GF-D8 (cell line): Measurements from ENCODE around the gene N4BP2.

Source experiments
- DNase-seq: peaks from one replicate; lab custom pipeline; 2025; lab: John Stamatoyannopoulos, UW

The N4BP2 gene

DNA sequence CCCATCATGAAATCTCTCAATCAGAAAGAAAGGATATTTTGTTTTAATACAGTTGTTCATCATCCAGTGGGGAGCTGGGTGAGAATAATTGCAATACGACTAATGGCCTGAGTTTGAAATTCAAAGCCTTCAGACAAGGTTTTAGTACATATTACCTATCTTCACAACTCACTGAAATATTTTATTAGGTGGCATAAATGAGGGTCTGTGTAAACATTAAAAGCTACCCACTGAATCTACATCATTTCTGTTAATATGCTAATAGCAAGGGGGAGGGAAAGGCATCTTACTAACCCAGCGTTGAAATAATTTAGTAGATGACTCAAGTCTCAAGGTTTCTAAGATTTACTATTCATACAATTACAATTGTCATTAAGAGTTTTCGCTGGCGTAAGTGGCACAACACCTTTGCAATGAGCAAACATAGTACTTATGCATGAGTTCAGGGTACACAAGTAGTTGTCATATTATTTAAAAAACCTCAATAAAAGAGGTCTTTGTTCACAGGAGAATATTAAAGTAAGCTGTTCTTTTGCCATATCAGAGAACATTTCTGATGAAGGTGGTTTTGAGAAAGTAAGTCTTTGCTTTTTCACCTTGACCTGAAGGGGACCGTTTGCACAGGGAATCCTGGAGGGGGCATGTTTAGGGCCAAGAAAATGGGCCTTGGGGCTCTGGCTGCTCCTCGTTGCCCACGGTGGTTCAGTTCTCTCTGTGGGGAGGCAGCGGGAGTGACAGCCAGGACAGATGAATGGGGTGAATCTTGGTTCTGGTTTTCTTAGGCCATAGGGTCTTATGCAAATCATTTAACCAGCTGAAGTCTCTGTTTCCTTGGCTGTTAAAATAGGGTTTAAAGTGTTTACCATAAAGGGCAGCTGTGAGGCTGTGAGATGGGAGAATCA is 135.7 kb downstream of the N4BP2 start:
- no peak for DNase-seq

DNA sequence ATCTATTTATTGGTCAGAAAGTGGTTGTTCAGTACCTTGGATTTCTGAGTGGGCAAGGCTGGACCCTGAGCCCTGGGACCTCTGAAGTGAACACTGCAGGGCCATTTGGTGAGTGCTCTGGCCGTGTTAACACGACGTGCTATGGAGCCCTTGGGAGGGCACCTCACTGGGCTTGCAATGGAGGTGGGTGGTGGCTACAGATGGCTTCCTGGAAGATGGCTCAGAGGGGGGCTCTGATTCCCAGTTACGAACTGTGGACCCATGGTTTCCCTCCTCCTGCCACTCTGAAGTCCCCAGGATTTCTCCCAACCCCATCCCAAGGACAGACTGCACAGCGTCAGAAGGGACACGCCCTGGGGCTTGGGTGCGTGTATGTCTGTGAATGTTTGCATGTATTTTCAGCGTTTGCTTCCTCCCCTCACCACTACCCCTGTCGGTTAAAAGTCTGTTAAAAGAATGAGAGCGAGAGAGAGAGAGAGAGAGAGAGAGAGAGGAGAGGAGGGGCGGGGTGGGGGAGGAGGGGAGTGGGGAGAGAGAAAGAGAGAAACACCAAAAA is 136.4 kb downstream of the N4BP2 start:
- DNase-seq: no peak

DNA sequence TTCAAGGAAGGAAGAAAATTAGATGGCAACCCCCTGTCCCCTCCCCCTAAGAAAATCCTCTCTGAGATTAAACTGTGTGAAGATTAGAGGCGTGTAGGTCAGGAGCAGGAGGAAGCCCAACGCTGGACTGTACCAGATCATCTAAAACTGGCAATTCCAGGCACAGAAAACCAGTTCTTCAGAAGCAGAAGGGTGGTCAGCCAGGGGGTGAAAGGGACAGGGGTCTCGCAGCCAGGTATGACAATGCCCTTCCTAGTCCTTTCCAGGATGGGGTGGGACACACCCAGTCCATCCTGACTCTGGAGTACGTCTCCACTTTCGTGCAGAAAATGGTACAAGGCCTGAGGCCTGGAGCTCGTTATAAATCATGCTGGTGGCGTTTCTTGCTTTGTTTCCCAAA is 136.9 kb downstream of the N4BP2 start:
- DNase-seq: no peak

DNA sequence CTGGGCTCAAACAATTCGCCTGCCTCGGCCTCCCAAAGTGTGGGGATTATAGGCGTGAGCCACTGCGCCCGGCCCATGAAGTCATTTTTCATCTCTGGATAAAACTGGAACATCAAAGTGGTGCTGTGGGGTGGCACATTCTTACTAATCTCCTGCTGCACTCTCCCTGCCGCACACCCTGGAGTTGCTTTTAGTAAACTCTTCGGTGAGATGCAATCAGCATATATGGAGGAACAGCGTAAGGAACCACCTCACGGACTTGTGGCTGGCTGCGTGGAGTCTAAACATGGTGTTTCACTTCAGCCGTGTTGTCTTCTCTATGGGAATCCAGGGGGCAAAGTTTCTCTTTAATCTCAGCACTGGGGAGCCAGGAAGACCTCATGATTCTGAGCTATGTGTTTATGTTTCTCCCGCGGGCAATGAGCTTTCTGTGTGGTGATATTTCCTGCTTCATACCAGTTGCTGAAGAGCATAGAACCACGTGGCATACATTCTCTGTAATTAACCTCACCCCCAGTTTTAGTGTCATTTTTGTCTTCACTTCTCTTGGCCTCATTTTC is 138.0 kb downstream of the N4BP2 start:
- no peak for DNase-seq

DNA sequence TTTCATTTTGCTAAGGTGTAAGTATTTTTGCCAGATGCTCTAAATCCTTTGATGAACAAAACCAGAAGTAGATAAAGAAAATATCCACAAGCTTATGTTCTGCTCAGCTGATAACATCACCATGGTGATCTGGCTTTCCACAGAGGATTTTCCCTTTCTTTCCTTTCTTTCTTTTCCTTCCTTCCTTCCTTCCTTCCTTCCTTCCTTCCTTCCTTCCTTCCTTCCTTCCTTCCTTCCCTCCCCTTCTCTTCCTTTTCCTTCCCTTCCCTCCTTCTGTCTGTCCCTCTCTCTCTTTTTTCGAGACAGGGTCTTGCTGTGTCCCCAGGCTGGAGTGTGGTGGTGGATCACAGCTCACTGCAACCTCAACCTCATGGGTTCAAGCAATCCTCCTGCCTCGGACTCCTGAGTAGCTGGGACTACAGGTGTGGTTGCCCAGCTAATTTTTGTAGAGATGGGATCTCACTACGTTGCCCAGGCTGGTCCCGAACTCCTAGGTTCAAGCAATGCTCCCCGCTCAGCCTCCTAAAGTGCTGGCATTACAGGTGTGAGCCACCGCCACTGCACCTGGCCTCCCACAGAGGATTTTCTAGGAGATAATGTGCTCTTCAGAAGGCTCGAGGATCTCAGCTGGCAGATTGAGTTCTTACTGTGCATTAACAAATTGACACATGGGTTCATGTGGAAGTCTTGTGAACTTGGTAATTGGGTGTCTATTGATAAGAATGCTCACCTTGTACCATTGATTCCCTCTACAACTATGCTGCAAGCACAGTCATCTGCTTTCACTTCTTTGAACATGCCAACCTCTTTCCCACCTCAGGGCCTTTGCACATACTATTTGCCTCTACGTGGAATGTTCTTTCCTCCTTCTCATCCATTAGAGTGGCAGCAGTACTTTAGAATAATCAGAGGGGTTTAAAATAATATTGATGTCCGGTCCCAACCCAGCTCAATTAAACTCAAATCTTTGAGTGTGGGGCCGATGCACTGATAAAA is 138.8 kb downstream of the N4BP2 start:
- DNase-seq: no peak

DNA sequence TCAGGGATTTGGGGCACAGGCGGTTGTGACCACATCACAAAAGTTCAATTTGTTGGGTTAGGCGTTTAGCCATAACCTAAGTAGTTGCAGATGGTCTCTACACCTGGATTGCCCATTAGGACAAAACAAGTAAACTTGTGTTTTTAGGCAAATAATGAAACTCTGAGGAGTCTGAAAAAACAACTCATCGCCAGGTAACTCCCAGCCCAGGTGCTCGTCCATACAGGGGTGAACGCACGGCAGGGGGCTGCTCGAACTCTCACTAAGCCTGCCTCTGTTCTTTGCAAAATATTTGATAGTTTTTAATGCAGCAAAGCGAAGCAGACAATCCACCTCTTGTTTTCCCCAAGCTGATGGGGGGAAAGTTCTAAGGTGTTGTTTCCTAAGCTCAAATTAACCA is 139.6 kb downstream of the N4BP2 start:
- no peak for DNase-seq

DNA sequence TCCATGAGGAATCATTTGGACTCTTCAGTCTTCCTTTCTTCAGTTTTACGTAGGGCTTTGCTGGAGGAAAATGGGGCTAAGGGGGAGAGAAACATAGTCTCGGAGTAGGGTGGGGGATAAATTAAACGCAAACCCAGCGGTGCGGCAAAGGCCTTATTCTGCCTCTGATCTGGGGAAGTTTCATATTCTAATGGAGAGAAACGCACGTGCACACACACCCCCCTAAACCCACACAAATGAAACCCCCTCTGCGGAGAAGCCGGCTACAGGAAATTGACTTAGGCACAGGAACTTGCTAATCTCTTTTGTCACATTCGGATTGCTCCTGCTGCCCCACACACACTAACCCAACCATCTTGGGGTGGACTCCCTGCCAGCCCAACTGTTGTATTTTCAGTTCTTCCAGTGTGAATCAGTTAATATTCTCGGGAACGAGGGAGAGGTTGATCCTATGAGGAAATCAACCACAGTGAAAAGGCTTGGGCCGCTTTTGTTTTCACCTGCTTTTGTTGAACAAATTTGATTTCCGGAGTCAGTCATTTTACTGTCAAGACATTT is 140.2 kb downstream of the N4BP2 start, which contains the start of gene RHOH:
Gene RHOH (plus strand): TSS at position 308 of the 558 bp plus-strand sequence. CDS start 46,356 bp downstream, outside the sequence.
- DNase-seq: peak; percentile 77

DNA sequence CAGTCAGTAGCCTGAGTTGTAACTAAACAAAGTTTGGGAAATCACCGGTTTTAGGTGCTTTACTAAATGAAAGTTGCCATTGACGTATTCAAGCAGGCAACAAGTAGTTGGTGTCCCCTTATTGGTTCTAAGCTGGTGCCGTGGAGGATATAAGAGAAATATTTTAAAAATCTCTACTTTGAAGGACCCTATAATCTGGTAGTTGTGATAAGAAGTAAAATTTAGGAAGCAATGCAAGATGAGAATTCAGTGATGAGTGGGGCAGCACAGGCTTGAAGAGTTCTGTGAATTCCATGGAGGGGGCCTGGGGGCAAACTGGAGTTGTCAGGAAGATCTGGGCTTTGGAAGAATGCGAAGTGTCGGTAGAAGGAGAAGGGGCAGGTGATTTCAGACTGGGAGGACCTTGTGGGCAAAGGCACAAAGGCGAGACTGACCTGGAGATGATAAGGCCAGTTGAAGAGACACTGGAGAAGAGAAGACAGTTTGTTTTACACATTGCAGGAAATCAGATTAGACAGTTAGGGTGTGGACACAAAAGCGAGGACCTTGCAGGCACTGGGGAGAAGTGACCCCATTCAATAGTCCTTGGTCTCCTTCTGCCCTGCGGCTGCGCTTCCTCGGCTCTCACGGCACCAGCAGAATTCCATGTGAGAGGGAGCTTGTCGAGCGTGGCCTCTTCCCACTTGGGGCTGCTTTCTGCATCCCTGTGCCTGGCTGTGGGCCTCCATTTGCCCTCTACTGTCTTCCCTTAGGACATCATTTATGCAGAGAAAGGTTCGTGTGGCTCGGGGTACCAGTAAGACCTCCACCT is 141.4 kb downstream of the N4BP2 start:
- no peak for DNase-seq

DNA sequence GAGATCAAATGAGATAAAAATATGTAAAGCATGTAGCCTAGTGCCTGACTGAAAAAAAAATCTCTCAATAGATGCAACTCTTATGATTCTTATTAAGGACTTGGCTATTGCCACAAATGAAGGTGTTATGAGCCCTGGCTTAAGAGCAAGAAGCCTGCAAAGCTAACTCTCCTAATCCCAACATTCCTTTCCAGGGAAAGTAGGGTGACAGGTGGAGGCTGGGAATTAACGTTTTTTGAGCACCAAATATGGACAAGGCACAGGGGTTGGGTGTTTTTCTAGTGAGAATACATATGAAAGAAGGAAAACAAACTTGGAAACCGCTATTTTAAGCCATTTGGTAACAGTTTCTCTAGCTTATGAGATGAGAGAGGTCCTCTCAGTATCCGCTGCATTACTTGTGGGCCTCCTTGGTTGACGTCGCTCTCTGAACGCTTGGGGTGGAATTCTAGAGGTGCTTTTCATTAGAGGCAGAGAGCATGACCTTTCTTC is 142.6 kb downstream of the N4BP2 start:
- peak; percentile 27 for DNase-seq

DNA sequence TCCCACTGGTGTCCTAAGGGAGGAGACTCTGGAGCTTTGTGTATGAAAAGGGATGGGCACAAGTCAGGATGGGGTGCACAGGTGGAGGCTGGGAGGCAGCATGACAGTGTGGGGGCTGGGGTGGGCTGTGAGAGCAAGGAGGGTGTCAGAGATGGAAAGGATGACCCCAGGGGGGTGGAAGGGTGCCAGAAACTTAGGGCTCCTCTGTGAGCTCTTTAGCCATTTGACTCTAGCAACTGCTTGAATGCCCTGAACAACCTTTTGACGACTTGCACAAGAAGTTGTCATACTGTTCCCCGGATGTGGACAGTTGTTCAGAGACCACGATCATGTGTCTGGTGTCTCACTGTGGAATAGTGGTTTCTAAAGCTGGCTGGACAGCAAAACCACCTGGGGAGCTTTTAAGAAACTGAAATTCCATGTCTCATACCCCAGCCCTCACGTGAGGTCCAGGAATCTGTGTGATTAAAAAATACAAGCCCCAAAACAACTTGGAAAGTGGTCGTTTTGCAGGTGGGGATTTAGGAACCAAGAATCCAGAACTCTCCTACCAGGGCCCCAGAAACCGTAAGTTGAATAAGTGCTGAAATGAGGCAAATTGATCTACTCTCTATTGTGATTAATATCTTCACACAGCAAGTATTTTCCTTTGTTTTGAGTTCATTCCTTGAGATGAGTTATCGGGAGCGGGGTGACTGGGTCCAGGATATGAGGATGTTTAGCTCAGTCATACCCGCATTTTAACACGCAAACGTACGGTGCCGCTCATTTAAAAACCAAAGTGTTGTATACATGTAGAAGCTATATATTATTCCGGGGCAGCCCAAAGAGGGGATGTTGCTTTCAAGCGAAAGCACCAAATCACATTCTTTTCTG is 143.6 kb downstream of the N4BP2 start:
- peak; percentile 94 for DNase-seq

DNA sequence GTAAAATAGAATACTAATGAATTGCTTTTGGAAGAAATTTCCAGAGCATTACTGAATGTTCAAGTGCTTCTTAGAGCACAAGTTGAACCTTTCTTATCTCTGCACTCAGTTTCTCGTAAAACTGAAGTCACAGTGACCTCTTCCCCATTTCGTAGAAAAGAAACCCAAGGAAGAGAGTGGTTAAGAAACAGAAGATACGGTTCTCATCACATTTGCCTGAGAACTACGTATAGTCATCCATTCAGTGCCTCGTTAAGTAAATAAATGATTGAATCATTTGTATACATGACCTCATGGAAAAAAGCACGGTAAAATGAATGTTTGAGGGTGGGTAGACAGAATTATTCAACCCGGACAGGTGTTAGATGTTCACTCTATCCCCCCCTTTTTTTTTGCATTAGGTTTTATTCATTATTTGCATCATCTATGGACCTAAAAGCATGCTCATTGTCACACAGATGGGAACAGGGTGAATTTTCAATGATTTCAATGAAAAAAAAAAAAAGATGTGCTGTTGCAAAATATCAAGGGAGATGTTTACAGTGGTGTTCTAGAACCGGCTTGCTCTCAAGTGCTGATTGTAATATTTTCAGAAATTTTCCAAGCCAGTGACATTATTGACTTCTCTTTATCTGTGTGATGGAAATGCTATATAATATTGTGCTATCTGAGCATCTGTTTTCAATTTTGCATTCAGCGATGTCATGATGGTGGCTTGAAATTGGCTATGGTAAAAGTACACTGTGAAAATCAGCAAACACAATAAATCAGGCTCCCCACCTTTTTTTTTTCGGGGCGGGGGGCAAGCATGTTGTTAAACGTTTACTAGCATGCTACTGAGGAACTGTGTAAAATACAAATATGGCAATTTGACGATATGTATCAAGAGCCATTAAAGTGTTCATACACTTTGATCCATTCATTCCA is 144.5 kb downstream of the N4BP2 start:
- peak; percentile 98 for DNase-seq

DNA sequence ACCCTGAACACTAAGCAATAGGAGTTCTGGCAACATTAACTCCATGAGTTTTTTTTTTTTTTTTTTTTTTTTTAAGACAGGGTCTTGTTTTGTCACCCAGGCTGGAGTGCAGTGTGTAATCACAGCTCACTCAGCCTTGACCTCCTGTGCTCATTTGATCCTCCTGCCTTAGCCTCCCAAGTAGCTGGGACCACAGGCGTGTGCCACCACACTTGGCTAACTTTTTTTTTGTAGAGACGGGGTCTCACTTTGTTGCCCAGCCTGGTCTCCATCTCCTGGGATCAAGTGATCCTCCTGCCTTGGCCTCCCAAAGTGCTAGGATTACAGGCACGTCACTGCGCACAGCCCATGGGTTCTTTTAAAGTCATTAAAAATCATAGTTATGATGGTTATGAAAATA is 145.2 kb downstream of the N4BP2 start:
- no peak for DNase-seq

DNA sequence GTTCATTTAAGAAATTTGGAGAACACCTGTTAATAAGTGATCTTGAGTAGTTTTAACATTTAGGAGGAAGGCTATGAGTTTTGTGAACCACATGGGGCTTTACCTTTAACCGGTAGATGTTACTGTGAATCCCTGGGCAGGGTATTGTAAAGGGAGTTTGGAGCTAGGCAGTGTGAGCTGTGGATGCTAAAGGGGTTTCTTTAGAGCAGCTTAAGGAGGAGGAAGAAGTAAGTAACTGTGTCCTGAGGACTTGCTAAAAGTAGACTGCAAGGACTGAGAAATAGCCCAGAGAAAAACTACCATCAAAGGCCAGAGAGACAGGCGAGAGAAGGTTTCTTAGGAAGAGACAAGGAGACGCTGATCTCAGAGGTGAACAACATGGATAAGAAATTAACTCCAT is 145.8 kb downstream of the N4BP2 start:
- no peak for DNase-seq

DNA sequence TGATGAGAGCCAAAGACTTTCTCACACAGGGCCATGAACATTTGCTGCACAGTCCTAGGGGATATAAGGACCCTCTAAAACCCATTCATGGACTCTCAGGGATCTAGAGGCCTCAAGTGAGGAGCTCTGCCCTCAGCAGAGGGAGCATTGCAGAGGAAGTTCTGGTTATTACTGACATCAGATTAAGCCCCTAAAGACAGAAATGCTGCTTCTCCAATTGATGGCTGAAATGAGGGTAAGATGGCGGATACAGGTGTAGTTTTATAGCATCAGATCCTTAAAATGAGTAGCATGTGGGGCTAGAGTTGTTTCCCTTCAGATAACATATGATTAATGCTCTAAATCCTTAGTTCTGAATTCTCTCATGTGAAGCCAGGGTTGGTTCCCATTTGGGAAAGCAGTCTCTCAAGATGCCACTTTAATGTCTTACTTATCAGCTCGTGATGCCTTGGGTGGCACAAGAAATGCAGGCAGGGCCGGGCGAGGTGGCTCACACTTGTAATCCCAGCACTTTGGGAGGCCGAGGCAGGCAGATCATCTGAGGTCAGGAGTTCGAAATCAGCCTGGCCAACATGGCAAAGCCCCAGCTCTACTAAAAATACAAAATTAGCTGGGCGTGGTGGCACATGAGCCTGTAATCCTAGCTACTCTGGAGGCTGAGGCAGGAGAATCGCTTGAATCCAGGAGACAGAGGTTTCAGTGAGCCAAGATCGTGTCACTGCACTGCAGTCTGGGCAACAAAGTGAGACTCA is 148.0 kb downstream of the N4BP2 start:
- no peak for DNase-seq

DNA sequence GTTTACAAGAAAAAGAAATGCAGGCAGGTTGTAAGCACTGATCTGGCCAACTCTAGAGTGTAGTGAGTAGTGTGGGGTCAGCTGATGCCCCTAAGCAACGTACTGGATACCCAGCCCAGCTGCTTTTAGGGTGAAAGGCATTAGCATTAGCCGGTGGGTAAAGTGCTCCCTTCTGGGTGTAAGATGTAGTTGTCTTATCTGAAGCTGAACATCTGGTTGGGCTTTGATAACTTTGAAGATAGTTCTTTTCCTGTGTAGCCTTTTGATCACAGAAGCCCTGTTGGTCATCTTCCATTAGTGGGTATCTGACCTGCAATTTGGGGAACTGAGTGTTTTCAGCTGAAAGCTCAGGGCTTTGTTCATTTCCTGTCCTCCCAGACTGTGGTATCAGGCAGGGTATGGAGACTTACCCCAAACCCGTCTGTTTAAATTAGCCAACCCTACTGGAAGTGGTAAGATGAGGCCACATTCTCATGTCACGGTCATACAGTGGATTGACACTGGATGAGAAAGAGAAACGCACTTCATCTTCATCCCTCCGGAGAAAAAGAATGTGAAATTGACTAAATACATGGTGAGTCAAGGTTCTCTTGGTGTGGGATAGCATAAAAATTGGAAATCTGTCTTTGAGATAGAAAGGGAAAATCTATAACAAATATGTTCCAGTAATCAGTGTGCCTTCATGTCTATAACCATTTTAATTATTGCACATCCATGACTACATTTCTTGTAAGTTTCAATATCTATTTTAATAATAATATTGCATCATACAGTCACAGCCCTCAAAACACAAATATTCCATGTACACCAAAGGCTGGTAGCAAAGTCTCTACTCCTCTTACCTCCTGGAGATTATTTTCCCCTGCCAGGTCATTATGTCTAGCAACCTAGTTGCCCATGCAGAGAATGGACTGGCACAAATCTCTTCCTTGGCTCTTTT is 148.9 kb downstream of the N4BP2 start:
- peak; percentile 99 for DNase-seq

DNA sequence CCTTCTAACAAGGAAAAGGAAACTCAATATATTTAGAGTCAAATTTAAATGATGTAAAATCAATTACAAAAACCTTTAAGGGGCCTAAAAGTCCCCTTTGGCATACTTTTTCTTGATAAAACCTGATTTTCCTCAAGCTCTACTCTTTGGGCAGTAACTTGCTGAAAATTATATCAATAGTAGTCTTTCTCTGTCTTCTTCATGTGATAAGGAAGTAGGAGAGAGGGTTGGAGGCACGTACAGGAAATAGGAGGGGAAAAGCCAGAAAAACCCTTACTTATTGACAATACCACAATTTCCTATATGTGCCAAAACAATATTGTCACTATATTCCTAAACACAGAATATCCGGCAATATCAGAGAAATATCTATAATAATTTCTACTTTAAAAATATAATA is 149.8 kb downstream of the N4BP2 start:
- peak; percentile 34 for DNase-seq
